Adrenal gland (tissue), 12 donors: ENCODE data around the gene PXYLP1. TPM values are rescaled to one million over a fixed set of nuclear protein-coding genes. Genes with fewer than 3 reads are reported as not detected.

Experiments used
- DNase-seq, 7 donors: peaks; one replicate each; pipeline ENCODE4 v3.0.0-alpha.2; 2019 to 2020
- H3K27ac ChIP-seq, 5 donors: fragments of 200-600 bp; sonication (generic) in 4 of 5; 1 replicate in 3 of 5; 2 replicates in 2 of 5; pipeline versions ENCODE4 v1.5.1 to v1.8.0; 2016 to 2020; ENCODE audit warnings: mild to moderate bottlenecking in 1 of 5
- H3K27me3 ChIP-seq: fragments of 200-600 bp; 2 replicates; pipeline ENCODE4 v1.8.0; 2021
- H3K36me3 ChIP-seq, 2 donors: fragments of 200-600 bp; replicated peaks in 1 of 2; 1 replicate in 1 of 2; 2 replicates in 1 of 2; pipeline versions ENCODE4 v1.5.1 to v1.8.0; 2018 to 2022
- H3K4me1 ChIP-seq, 2 donors: fragments of 200-600 bp; replicated peaks in 1 of 2; 1 replicate in 1 of 2; 2 replicates in 1 of 2; pipeline versions ENCODE4 v1.5.1 to v1.8.0; 2018 to 2021
- H3K4me3 ChIP-seq, 4 donors: fragments of 200-600 bp; sonication (generic) in 3 of 4; one replicate each; pipeline ENCODE4 v1.5.1; 2016 to 2018
- H3K9me3 ChIP-seq, 3 donors: fragments of 200-600 bp; sonication (generic) in 1 of 3; replicated peaks in 1 of 3; 1 replicate in 2 of 3; 2 replicates in 1 of 3; pipeline versions ENCODE4 v1.5.1 to v1.8.0; 2016 to 2021
- CTCF ChIP-seq, 6 experiments: fragments of 450-650 bp in 4 of 6; fragments of 200-600 bp in 2 of 6; sonication (generic) in 1 of 6; IDR thresholded peaks; 1 replicate in 5 of 6; 2 replicates in 1 of 6; pipeline versions ENCODE4 v1.5.1 to v1.8.0; 2016 to 2021; ENCODE audit warnings: antibody characterized with exemption in 6 of 6, mild to moderate bottlenecking in 2 of 6, moderate library complexity in 1 of 6
- POLR2A ChIP-seq, 2 donors: fragments of 450-650 bp; IDR thresholded peaks; one replicate each; pipeline ENCODE4 v1.6.1; 2017; ENCODE audit warnings: antibody characterized with exemption in 2 of 2, mild to moderate bottlenecking in 2 of 2, moderate library complexity in 1 of 2
- WGBS, 4 donors: extraction: QIAGEN DNeasy Blood & Tissue Kit in 2 of 4; methylation state at CpG; one replicate each; pipeline versions ENCODE4 v1.1.5 to v1.1.7; 2013 to 2017; 5-methylcytosine and 5-hydroxymethylcytosine counted together
- intact Hi-C, 2 donors: fragments of 100-400 bp; cut with DNase I; formaldehyde crosslinking; loops; one replicate each; pipeline versions ENCODE4 v1.14.1 to v1.15.0; 2022 to 2023
- polyA plus RNA-seq, 3 donors: library from polyadenylated mRNA; stranded (reverse); fragments of 200-250 nt in 2 of 3; fragments of 350-450 nt in 1 of 3; fragmentation: Illumina TruSeq in 1 of 3; extraction: RNeasy Lipid Tissue Mini Kit (QIAGEN cat#74804) in 1 of 3; gene quantifications; one replicate each; pipeline ENCODE4 v1.2.3, GENCODE V29; 2013 to 2014
- total RNA-seq, 9 donors: library from RNA; depleted of rRNA in 4 of 9; stranded (reverse); fragments of >200 nt in 4 of 9; fragments of 120-200 nt in 1 of 9; fragmentation: NEBNext Ultra II Directional in 1 of 9; extraction: Animal tissue kit (Norgen Biotek cat#: 25700) in 1 of 9; gene quantifications; one replicate each; pipeline versions ENCODE4 v1.1.0 to v1.2.4, GENCODE V29; 2013 to 2023
- donor health status: healthy with polysubstance abuse.
- donor health status: Bipolar disorder and iron deficiency.
- donor health status: DM: yes; HTN: yes; CAD: no.
- donor health status: DM: no; HTN: no; CAD: no.
- donor health status: DM: no; HTN: no; CAD: no.
- donor health status: DM: yes; HTN: yes; CAD: no.

The PXYLP1 gene
- total and polyA plus RNA-seq, 12 donors = 5.5 to 22.7 (median 8.1) TPM

GRCh38 chr3:141268306-141268705, 36.7 kb downstream of the PXYLP1 start:
- Histone ChIP-seq H3K27ac (no peak overlapping the region), H3K4me3 (no peak overlapping the region), H3K27me3 (no peaks in the 10 kb centered on the region), H3K36me3 (no peaks in the 10 kb centered on the region), H3K9me3 (no peaks in the 10 kb centered on the region), H3K4me1 (no peaks in the 10 kb centered on the region)
- WGBS, 4 donors = 84 to 97% (median 90%) methylated on average over 6 to 7 of the region's 7 CpGs
- TF ChIP-seq CTCF (IDR thresholded peaks at IDR 0.05) (no peak), POLR2A (IDR thresholded peaks at IDR 0.05) (no peak)
- intact Hi-C loops = no loop called here
- peak in 1 of 7 donors; percentile 13 for DNase-seq

- Histone ChIP-seq H3K4me1 (no peaks in the 10 kb centered on the region), H3K27me3 (no peaks in the 10 kb centered on the region), H3K36me3 (no peaks in the 10 kb centered on the region), H3K9me3 (no peaks in the 10 kb centered on the region), H3K27ac (no peak overlapping the region), H3K4me3 (no peak overlapping the region)
- TF ChIP-seq CTCF (IDR thresholded peaks at IDR 0.05) (no peak), POLR2A (IDR thresholded peaks at IDR 0.05) (no peak)
- intact Hi-C loops = no loop called here
- DNase-seq = peak in 1 of 7 donors; percentile 33
- 97 to 100% (median 98%) methylated on average over 4 of the region's 4 CpGs for WGBS, 4 donors
These were observed 37.2 kb downstream of the PXYLP1 start for GRCh38 chr3:141268791-141269190.

- Histone ChIP-seq H3K27me3 (no peaks in the 10 kb centered on the region), H3K36me3 (no peaks in the 10 kb centered on the region), H3K4me3 (no peak overlapping the region), H3K9me3 (no peaks in the 10 kb centered on the region), H3K27ac (no peak overlapping the region), H3K4me1 (no peaks in the 10 kb centered on the region)
- DNase-seq = peak in 1 of 7 donors; percentile 10
- WGBS, 4 donors = 86 to 99% (median 96%) methylated on average over 3 of the region's 3 CpGs
- TF ChIP-seq CTCF (IDR thresholded peaks at IDR 0.05) = no peak
- intact Hi-C loops = no loop called here
These were observed 38.3 kb downstream of the PXYLP1 start for GRCh38 chr3:141269961-141270360.

GRCh38 chr3:141271279-141272030, 39.8 kb downstream of the PXYLP1 start:
- H3K27ac ChIP-seq = no peak overlapping the region
- no peaks in the 10 kb centered on the region for H3K9me3 ChIP-seq
- intact Hi-C loops = no loop called here
- peak in 1 of 7 donors; percentile 29 for DNase-seq
- WGBS, 4 donors = 78 to 95% (median 91%) methylated on average over 2 to 4 of the region's 4 CpGs
- no peaks in the 10 kb centered on the region for H3K27me3 ChIP-seq
- H3K4me3 ChIP-seq = no peak overlapping the region
- H3K4me1 ChIP-seq = no peaks in the 10 kb centered on the region
- no peaks in the 10 kb centered on the region for H3K36me3 ChIP-seq
- TF ChIP-seq CTCF (IDR thresholded peaks at IDR 0.05) (no peak), POLR2A (IDR thresholded peaks at IDR 0.05) (no peak)
